IMR-90 (cell line): Measurements from ENCODE around the gene ACSF2. TPM values are rescaled to one million over a fixed set of nuclear protein-coding genes. Genes with fewer than 3 reads are reported as not detected.

Experiments
- ATAC-seq: fragments of 200-7000 bp; cut with Tn5 transposase; 2 replicates; pipeline ENCODE4 v1.9.1; 2020; ENCODE audit warnings: low read depth, mild to moderate bottlenecking, moderate library complexity
- BruUV-seq: library from RNA; stranded (reverse); fragments of 400-500 nt; replicated peaks from 2 replicates; lab custom pipeline; 2021; lab: Mats Ljungman, UMichigan
- CTCF ChIA-PET: fragments of 300-600 bp; formaldehyde crosslinking; extraction: SDS; loops from one replicate; lab custom pipeline; 2021; ENCODE audit warnings: antibody characterized with exemption; lab: Yijun Ruan, JAX
- POLR2A ChIA-PET: fragments of 300-600 bp; sonication (Branson Sonifier 250); formaldehyde crosslinking; loops from one replicate; lab custom pipeline; 2022; ENCODE audit warnings: antibody characterized with exemption; ENCODE audit not compliant: unreplicated experiment; lab: Charles Lee
- DNase-seq: peaks from one replicate; pipeline ENCODE4 v3.0.0; 2013
- H2AFZ ChIP-seq: replicated peaks from 2 replicates; pipeline ENCODE3; 2013; ENCODE audit warnings: low read length, mild to moderate bottlenecking; ENCODE audit not compliant: poor library complexity
- H2AK5ac ChIP-seq: 2 replicates; pipeline ENCODE4 v1.6.1; 2013; ENCODE audit warnings: low read depth, low read length, inconsistent platforms
- H2AK9ac ChIP-seq: replicated peaks from 2 replicates; pipeline ENCODE3; 2013; ENCODE audit warnings: mild to moderate bottlenecking, low read depth, low read length, moderate library complexity; ENCODE audit not compliant: poor library complexity
- H2BK120ac ChIP-seq: 2 replicates; pipeline ENCODE4 v1.6.1; 2013; ENCODE audit warnings: low read depth, low read length, inconsistent platforms
- H2BK15ac ChIP-seq: 3 replicates; pipeline ENCODE4 v1.6.1; 2013; ENCODE audit warnings: low read depth, low read length, inconsistent platforms
- H2BK20ac ChIP-seq: 2 replicates; pipeline ENCODE4 v1.6.1; 2013; ENCODE audit warnings: low read depth, mild to moderate bottlenecking, inconsistent platforms, low read length, moderate library complexity
- H2BK5ac ChIP-seq: 2 replicates; pipeline ENCODE4 v1.6.1; 2013; ENCODE audit warnings: mild to moderate bottlenecking, low read depth, low read length, inconsistent platforms; ENCODE audit not compliant: poor library complexity, severe bottlenecking
- H3K14ac ChIP-seq: replicated peaks from 2 replicates; pipeline ENCODE4 v1.6.1; 2013; ENCODE audit warnings: low read depth, low read length, inconsistent platforms
- H3K18ac ChIP-seq: 2 replicates; pipeline ENCODE4 v1.6.1; 2013; ENCODE audit warnings: low read depth, low read length, control low read depth
- H3K23ac ChIP-seq: 2 replicates; pipeline ENCODE4 v1.6.1; 2013; ENCODE audit warnings: low read depth, low read length, inconsistent platforms
- H3K27ac ChIP-seq: 2 replicates; pipeline ENCODE4 v1.5.1; 2013; ENCODE audit warnings: mild to moderate bottlenecking, control low read depth, low read length; ENCODE audit not compliant: insufficient read depth
- H3K27me3 ChIP-seq: 2 replicates; pipeline ENCODE4 v1.6.1; 2013; ENCODE audit warnings: low read length; ENCODE audit not compliant: control insufficient read depth, insufficient read depth
- H3K36me3 ChIP-seq: 2 replicates; pipeline ENCODE4 v1.6.1; 2013; ENCODE audit warnings: low read length, mixed read lengths; ENCODE audit not compliant: control insufficient read depth, insufficient read depth
- H3K4ac ChIP-seq: 2 replicates; pipeline ENCODE4 v1.6.1; 2013; ENCODE audit warnings: low read depth, low read length, inconsistent platforms
- H3K4me1 ChIP-seq: 2 replicates; pipeline ENCODE4 v1.6.1; 2013; ENCODE audit warnings: low read length, mixed read lengths; ENCODE audit not compliant: control insufficient read depth, insufficient read depth
- H3K4me2 ChIP-seq: 2 replicates; pipeline ENCODE4 v1.6.1; 2013; ENCODE audit warnings: low read depth, mild to moderate bottlenecking, control low read depth, low read length, moderate library complexity
- H3K4me3 ChIP-seq: 2 replicates; pipeline ENCODE4 v1.5.1; 2013; ENCODE audit warnings: low read depth, mild to moderate bottlenecking, control low read depth, low read length, moderate library complexity; ENCODE audit not compliant: insufficient read depth
- H3K56ac ChIP-seq: 2 replicates; pipeline ENCODE4 v1.6.1; 2013; ENCODE audit warnings: low read length, inconsistent platforms; ENCODE audit not compliant: insufficient read depth; ENCODE audit errors: extremely low read depth
- H3K79me1 ChIP-seq, 2 experiments: 2 replicates each; pipeline ENCODE4 v1.6.1; 2013; ENCODE audit warnings: low read length in 2 of 2, inconsistent platforms in 1 of 2, low read depth in 1 of 2
- H3K9ac ChIP-seq: 2 replicates; pipeline ENCODE4 v1.6.1; 2013; ENCODE audit warnings: low read depth, low read length, control low read depth
- H3K9me1 ChIP-seq: 2 replicates; pipeline ENCODE4 v1.6.1; 2013; ENCODE audit warnings: low read length, inconsistent platforms; ENCODE audit not compliant: insufficient read depth
- H3K9me3 ChIP-seq: 2 replicates; pipeline ENCODE4 v1.6.1; 2013; ENCODE audit warnings: low read length; ENCODE audit not compliant: control insufficient read depth, insufficient read depth
- H4K20me1 ChIP-seq: 2 replicates; pipeline ENCODE4 v1.6.1; 2013; ENCODE audit warnings: low read length, inconsistent platforms; ENCODE audit not compliant: insufficient read depth
- H4K5ac ChIP-seq: 2 replicates; pipeline ENCODE4 v1.6.1; 2013; ENCODE audit warnings: mild to moderate bottlenecking, low read depth, low read length, control low read depth
- H4K8ac ChIP-seq, 2 experiments: 2 replicates each; pipeline ENCODE4 v1.6.1; 2013; ENCODE audit warnings: low read depth in 2 of 2, low read length in 2 of 2, control low read depth in 1 of 2, inconsistent platforms in 1 of 2
- H4K91ac ChIP-seq: 2 replicates; pipeline ENCODE4 v1.6.1; 2013; ENCODE audit warnings: low read depth, low read length, inconsistent platforms; ENCODE audit not compliant: insufficient read depth
- BHLHE40 ChIP-seq: fragments of 150-350 bp; IDR thresholded peaks from 2 replicates; pipeline ENCODE4 v1.6.1; 2016; ENCODE audit warnings: mild to moderate bottlenecking, low read depth, low read length
- CEBPB ChIP-seq: IDR thresholded peaks from 2 replicates; pipeline ENCODE4 v1.6.1; 2012; ENCODE audit warnings: low read depth, low read length, improper control_type of control experiment
- CHD1 ChIP-seq: IDR thresholded peaks from 2 replicates; pipeline ENCODE4 v1.6.1; 2012; ENCODE audit warnings: low read depth, low read length, improper control_type of control experiment
- CTCF ChIP-seq: conservative IDR thresholded peaks from 2 replicates; pipeline ENCODE4 v1.5.1; 2012; ENCODE audit warnings: mild to moderate bottlenecking, low read depth, low read length, improper control_type of control experiment
- ELK1 ChIP-seq: fragments of 150-350 bp; IDR thresholded peaks from 2 replicates; pipeline ENCODE4 v1.6.1; 2016; ENCODE audit warnings: low read depth, mild to moderate bottlenecking, low read length, moderate library complexity, borderline replicate concordance
- FOS ChIP-seq: fragments of 150-350 bp; IDR thresholded peaks from 2 replicates; pipeline ENCODE4 v1.6.1; 2016; ENCODE audit warnings: low read depth, low read length
- MAFK ChIP-seq: IDR thresholded peaks from 2 replicates; pipeline ENCODE4 v1.6.1; 2012; ENCODE audit warnings: low read depth, low read length, improper control_type of control experiment
- MAZ ChIP-seq: IDR thresholded peaks from 2 replicates; pipeline ENCODE4 v1.6.1; 2012; ENCODE audit warnings: low read depth, mild to moderate bottlenecking, low read length, improper control_type of control experiment, moderate library complexity, borderline replicate concordance
- RAD21 ChIP-seq: IDR thresholded peaks from 2 replicates; pipeline ENCODE4 v1.6.1; 2012; ENCODE audit warnings: low read length, improper control_type of control experiment
- RCOR1 ChIP-seq: IDR thresholded peaks from 2 replicates; pipeline ENCODE4 v1.6.1; 2012; ENCODE audit warnings: mild to moderate bottlenecking, low read length, improper control_type of control experiment; ENCODE audit not compliant: insufficient replicate concordance
- RFX5 ChIP-seq: IDR thresholded peaks from 2 replicates; pipeline ENCODE4 v1.8.0; 2012; ENCODE audit warnings: low read depth, mild to moderate bottlenecking, low read length, moderate library complexity
- USF2 ChIP-seq: fragments of 150-350 bp; IDR thresholded peaks from 2 replicates; pipeline ENCODE4 v1.6.1; 2017; ENCODE audit warnings: mild to moderate bottlenecking, antibody characterized with exemption, low read length, low read depth
- WGBS, 2 experiments: methylation state at CpG; one replicate each; pipeline versions ENCODE4 v1.1.5 to v1.1.7; 2013; ENCODE audit warnings: missing lambda C conversion rate in 2 of 2; ENCODE audit not compliant: insufficient read length in 1 of 2; ENCODE audit errors: extremely low coverage in 2 of 2; 5-methylcytosine and 5-hydroxymethylcytosine counted together
- dilution Hi-C: fragments of 300-500 bp; cut with HindIII; formaldehyde crosslinking; loops from one replicate; pipeline ENCODE4 v1.14.3; 2018; ENCODE audit warnings: low sequenced_read_pairs; ENCODE audit not compliant: unreplicated experiment
- in situ Hi-C: fragments of 300-500 bp; cut with MboI; formaldehyde crosslinking; loops from 3 replicates; pipeline ENCODE4 v1.14.3; 2019; ENCODE audit warnings: low sequenced_read_pairs, inconsistent platforms, mixed read lengths
- intact Hi-C: fragments of 100-400 bp; cut with micrococcal nuclease; formaldehyde crosslinking; loops from 2 replicates; pipeline ENCODE4 v1.10.0; 2022
- polyA plus RNA-seq, 3 experiments: library from polyadenylated mRNA; depleted of rRNA; stranded (reverse); fragments of >200 nt; gene quantifications; 2 replicates each; pipeline ENCODE4 v1.2.3, GENCODE V29; 2012; ENCODE audit warnings: low replicate concordance in 1 of 3
- total RNA-seq: library from RNA; depleted of rRNA; stranded (reverse); fragments of >200 nt; gene quantifications from 2 replicates; pipeline ENCODE4 v1.2.3, GENCODE V29; 2012

The ACSF2 gene
- total and polyA plus RNA-seq, 2 of the 4 experiments (the other 2 are of a cell fraction) = 18.5 to 27.2 TPM

GRCh38 chr17:50469671-50470305 lies 43.8 kb downstream of the ACSF2 start:
- intact Hi-C loops (no loop called here), in situ Hi-C loops (no loop called here), dilution Hi-C loops (no loop called here)
- TF ChIP-seq FOS (no peak), RAD21 (no peak), USF2 (no peak), RCOR1 (no peak), MAFK (no peak), CEBPB (no peak), RFX5 (no peak), CHD1 (no peak), ELK1 (no peak), BHLHE40 (no peak), MAZ (no peak), CTCF (no peak)
- Histone ChIP-seq H3K9ac (no peak overlapping the region), H4K91ac (no peak overlapping the region), H3K27ac (no peak overlapping the region), H3K36me3 (peaks cover 14% of the 10 kb centered on the region; the same call in 1 of the 2 replicates), H3K79me1 (no peaks in the 10 kb centered on the region), H3K4me2 (no peak overlapping the region), H2BK15ac (no peak overlapping the region), H4K8ac (no peak overlapping the region), H3K27me3 (peaks cover 27% of the 10 kb centered on the region), H3K14ac (no peak overlapping the region), H2BK120ac (no peak overlapping the region), H3K23ac (no peak overlapping the region), H4K5ac (no peak overlapping the region), H2AFZ (no peak overlapping the region), H2BK5ac (no peak overlapping the region), H3K18ac (no peak overlapping the region), H4K20me1 (no peaks in the 10 kb centered on the region; the same call in 1 of the 2 replicates), H2AK5ac (no peak overlapping the region), H3K9me3 (no peaks in the 10 kb centered on the region), H2AK9ac (no peak overlapping the region), H3K9me1 (no peaks in the 10 kb centered on the region), H3K4ac (no peak overlapping the region), H2BK20ac (no peak overlapping the region), H3K56ac (no peak overlapping the region), H3K4me3 (no peak overlapping the region), H3K4me1 (peaks cover 2% of the 10 kb centered on the region)
- ATAC-seq (no peak), DNase-seq (no peak)
- WGBS, 2 experiments = no CpG with 5 or more reads among the region's 19 CpGs
- ChIA-PET CTCF (no interaction called here), POLR2A (no interaction called here)
- no TSS peak for BruUV-seq
